Measurements from ENCODE around the gene ARHGEF38. TPM values are rescaled to one million over a fixed set of nuclear protein-coding genes. Genes with fewer than 3 reads are reported as not detected.

The ARHGEF38 gene
- total RNA-seq, 2 donors from 2014 or later, result not detected

DNA sequence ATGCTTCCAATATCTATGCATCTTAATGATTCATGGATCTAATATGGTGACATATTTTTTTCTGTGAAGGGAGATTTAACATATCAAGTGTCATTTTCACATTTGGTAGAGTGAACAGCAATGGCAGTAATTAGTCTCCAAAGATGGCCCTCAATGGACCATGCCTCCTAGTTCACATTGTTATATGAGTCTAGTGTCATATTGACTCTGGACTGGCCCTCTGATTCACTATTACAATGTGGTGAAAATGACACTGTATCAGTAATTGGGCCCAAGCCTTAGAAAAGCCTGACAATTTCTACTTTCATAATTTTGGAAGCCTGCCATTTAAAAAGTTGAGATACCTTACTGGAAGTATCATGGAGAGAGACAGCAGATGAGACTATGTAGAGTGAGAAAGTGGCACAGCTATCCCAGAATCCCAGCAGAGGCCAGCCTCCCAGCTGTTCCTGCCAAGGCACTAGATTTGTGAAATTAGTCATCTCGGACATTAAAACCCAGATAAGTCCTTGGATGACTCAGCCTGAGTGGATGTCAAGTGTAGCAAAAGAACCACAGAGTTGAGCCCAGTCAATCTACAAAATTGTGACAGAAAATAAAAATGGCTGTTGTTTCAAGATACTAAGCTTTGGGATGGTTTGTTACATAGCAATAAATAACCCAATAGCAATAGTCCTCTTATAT, 68.4 kb downstream of the ARHGEF38 start:
- H3K36me3 ChIP-seq, result no peaks in the 10 kb centered on the region
- H3K27me3 ChIP-seq (replicated peaks; ENCODE audit: insufficient read depth), result no peaks in the 10 kb centered on the region
- TF ChIP-seq, protein P1, sequence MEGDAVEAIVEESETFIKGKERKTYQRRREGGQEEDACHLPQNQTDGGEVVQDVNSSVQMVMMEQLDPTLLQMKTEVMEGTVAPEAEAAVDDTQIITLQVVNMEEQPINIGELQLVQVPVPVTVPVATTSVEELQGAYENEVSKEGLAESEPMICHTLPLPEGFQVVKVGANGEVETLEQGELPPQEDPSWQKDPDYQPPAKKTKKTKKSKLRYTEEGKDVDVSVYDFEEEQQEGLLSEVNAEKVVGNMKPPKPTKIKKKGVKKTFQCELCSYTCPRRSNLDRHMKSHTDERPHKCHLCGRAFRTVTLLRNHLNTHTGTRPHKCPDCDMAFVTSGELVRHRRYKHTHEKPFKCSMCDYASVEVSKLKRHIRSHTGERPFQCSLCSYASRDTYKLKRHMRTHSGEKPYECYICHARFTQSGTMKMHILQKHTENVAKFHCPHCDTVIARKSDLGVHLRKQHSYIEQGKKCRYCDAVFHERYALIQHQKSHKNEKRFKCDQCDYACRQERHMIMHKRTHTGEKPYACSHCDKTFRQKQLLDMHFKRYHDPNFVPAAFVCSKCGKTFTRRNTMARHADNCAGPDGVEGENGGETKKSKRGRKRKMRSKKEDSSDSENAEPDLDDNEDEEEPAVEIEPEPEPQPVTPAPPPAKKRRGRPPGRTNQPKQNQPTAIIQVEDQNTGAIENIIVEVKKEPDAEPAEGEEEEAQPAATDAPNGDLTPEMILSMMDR (IDR thresholded peaks at IDR 0.05), result no peak
- no peaks in the 10 kb centered on the region for H3K9me3 ChIP-seq
- ATAC-seq (ENCODE audit: insufficient number of reproducible peaks, low FRiP score, low read depth), result no peak
- no peaks in the 10 kb centered on the region for H3K4me1 ChIP-seq (ENCODE audit: control insufficient read depth in 1 of 2, low read depth in 2 of 2)
- H3K27ac ChIP-seq, result no peak overlapping the region
- DNase-seq (ENCODE audit: low spot score), result no peak
- H3K4me3 ChIP-seq, result no peak overlapping the region

DNA sequence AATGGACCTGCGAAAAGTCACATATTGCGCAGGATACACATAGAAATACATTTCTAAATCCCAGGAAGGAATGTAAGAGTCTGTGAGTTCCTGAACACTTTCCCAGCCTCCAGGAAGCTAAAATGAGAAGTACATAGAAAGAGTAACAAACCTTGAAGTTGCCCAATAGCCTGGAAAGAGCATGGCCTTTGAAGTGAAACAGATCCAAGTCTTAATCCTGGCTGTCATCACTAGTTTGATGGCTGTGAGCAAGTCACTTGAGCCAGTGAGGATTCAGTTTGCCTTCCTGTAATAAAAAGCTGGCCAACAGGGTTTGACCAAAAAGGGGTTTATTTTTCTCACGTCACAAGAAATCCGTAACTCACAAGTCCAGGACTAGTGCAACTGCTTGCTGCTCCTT, 69.8 kb downstream of the ARHGEF38 start:
- H3K36me3 ChIP-seq, result no peaks in the 10 kb centered on the region
- DNase-seq (ENCODE audit: low spot score) (no peak), ATAC-seq (ENCODE audit: insufficient number of reproducible peaks, low FRiP score, low read depth) (no peak)
- no peak overlapping the region for H3K4me3 ChIP-seq
- TF ChIP-seq, protein P1 (IDR thresholded peaks at IDR 0.05), result no peak
- no peaks in the 10 kb centered on the region for H3K4me1 ChIP-seq (ENCODE audit: control insufficient read depth in 1 of 2, low read depth in 2 of 2)
- H3K9me3 ChIP-seq, result no peaks in the 10 kb centered on the region
- H3K27ac ChIP-seq, result no peak overlapping the region
- H3K27me3 ChIP-seq (replicated peaks; ENCODE audit: insufficient read depth), result no peaks in the 10 kb centered on the region

DNA sequence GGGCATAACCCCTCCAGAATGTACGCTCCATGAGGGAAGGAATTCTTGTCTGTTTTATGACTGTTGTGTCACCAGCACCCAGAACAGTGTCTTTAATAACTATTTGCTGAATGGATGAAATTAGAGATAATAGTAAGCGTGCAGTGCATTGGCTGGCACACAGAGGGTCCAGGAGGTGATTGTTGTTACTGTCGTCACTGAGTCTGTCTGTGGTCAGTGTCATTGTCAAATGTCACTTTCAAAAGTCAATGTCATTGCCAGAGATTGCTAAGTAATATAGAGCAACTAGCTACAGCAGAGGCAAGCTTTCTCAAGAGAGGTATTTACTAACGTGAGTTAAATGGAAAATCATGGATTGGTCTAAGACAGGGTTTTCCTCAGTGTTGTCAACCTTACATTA, 70.7 kb downstream of the ARHGEF38 start:
- TF ChIP-seq, protein P1 (IDR thresholded peaks at IDR 0.05), result no peak

DNA sequence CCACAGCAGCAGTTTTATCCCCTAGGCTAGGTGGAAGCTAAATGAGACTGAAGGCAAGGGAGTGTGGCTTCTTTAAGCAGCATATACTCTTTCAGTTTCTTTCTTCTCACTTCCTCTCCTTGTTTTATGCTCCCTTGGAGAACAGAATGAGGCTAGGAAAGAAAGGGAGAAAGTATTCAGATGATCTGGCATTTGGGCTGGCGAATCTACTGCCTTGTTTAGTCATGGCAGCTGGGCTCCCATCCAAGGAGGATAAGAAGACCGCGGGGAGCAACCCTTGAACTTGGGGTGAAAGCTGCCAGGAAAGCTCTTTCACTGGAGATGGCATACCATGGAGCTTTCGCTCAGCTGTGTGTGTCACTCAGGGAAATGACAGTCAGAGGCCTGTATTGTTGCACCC, 72.1 kb downstream of the ARHGEF38 start:
- Histone ChIP-seq H3K9me3 (no peaks in the 10 kb centered on the region), H3K27me3 (replicated peaks; ENCODE audit: insufficient read depth) (no peaks in the 10 kb centered on the region), H3K27ac (no peak overlapping the region), H3K4me3 (no peak overlapping the region), H3K36me3 (no peaks in the 10 kb centered on the region), H3K4me1 (ENCODE audit: control insufficient read depth in 1 of 2, low read depth in 2 of 2) (no peaks in the 10 kb centered on the region)
- DNase-seq (ENCODE audit: low spot score), result no peak
- TF ChIP-seq, protein P1 (IDR thresholded peaks at IDR 0.05), result no peak
- ATAC-seq (ENCODE audit: insufficient number of reproducible peaks, low FRiP score, low read depth), result no peak

More for the DNA sequence above, 70.7 kb downstream of the ARHGEF38 start:
- Histone ChIP-seq H3K9me3 (no peaks in the 10 kb centered on the region), H3K4me1 (ENCODE audit: control insufficient read depth in 1 of 2, low read depth in 2 of 2) (no peaks in the 10 kb centered on the region), H3K27me3 (replicated peaks; ENCODE audit: insufficient read depth) (no peaks in the 10 kb centered on the region), H3K27ac (no peak overlapping the region), H3K4me3 (no peak overlapping the region), H3K36me3 (no peaks in the 10 kb centered on the region)
- no peak for ATAC-seq (ENCODE audit: insufficient number of reproducible peaks, low FRiP score, low read depth)
- no peak for DNase-seq (ENCODE audit: low spot score)

DNA sequence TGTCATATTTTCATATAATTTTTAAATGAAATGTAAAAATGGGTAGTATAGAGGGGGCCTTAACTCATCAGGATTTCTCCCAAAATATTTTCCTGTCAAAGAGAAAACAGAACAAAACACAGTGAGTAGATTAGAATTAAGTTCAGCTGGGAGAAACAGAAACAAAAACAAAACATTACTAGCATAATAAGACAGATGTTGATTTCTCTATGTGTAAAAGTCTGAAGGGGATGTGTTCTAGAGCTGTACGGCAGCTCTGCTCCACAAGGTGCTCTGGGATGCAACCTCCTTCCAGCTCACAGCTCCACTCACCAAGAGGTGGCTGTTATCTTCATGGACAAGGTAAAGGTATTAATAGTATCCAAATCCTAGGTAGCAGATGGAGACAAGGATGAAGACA, 72.8 kb downstream of the ARHGEF38 start:
- Histone ChIP-seq H3K27me3 (replicated peaks; ENCODE audit: insufficient read depth) (no peaks in the 10 kb centered on the region), H3K9me3 (no peaks in the 10 kb centered on the region), H3K36me3 (no peaks in the 10 kb centered on the region), H3K4me1 (ENCODE audit: control insufficient read depth in 1 of 2, low read depth in 2 of 2) (no peaks in the 10 kb centered on the region), H3K4me3 (no peak overlapping the region), H3K27ac (no peak overlapping the region)
- ATAC-seq (ENCODE audit: insufficient number of reproducible peaks, low FRiP score, low read depth), result no peak
- TF ChIP-seq, protein P1 (IDR thresholded peaks at IDR 0.05), result no peak
- DNase-seq (ENCODE audit: low spot score), result no peak
